ENCODE results near the gene DCT.
"Not testable (repeated sequence)": the region's sequence is repeated elsewhere in the genome, so short reads cannot be mapped to it uniquely, and the experiment has no call there.

The DCT gene

GRCh38 chr13:94479616-94480015 lies at the start of gene DCT:
DCT (minus strand) TSS chr13:94479682; CDS start chr13:94479255, 427 bp downstream.
- no peak for DNase-seq

- not testable (repeated sequence) for DNase-seq
Measured at GRCh38 chr13:94526956-94527355, 47.5 kb upstream of the DCT start.

GRCh38 chr13:94525781-94526180 lies 46.3 kb upstream of the DCT start:
- DNase-seq: no peak

GRCh38 chr13:94524407-94524806 lies 44.9 kb upstream of the DCT start:
- no peak for DNase-seq

GRCh38 chr13:94520001-94520400 lies 40.5 kb upstream of the DCT start:
- DNase-seq: no peak

- DNase-seq: no peak
Measured at GRCh38 chr13:94516456-94516855, 37.0 kb upstream of the DCT start.

GRCh38 chr13:94515911-94516310 lies 36.4 kb upstream of the DCT start:
- no peak for DNase-seq

- no peak for DNase-seq
Measured at GRCh38 chr13:94515374-94515773, 35.9 kb upstream of the DCT start.

- DNase-seq: no peak
Measured at GRCh38 chr13:94513026-94513425, 33.5 kb upstream of the DCT start.

- no peak for DNase-seq
Measured at GRCh38 chr13:94505730-94506129, 26.2 kb upstream of the DCT start.

- DNase-seq: no peak
Measured at GRCh38 chr13:94503851-94504250, 24.4 kb upstream of the DCT start.

GRCh38 chr13:94498831-94499230 lies 19.3 kb upstream of the DCT start:
- DNase-seq: not testable (repeated sequence)

- DNase-seq: no peak
Measured at GRCh38 chr13:94495806-94496205, 16.3 kb upstream of the DCT start.

GRCh38 chr13:94494026-94494425 lies 14.5 kb upstream of the DCT start:
- no peak for DNase-seq

GRCh38 chr13:94487043-94487442 lies 7.6 kb upstream of the DCT start:
- DNase-seq: no peak

GRCh38 chr13:94483970-94484369 lies 4.5 kb upstream of the DCT start:
- no peak for DNase-seq

- no peak for DNase-seq
Measured at GRCh38 chr13:94481941-94482340, 2.5 kb upstream of the DCT start.

GRCh38 chr13:94480672-94481145 lies 1.2 kb upstream of the DCT start:
- no peak for DNase-seq

GRCh38 chr13:94478913-94479312 lies 569 bp downstream of the DCT start:
- DNase-seq: no peak

GRCh38 chr13:94470126-94470525 lies 9.4 kb downstream of the DCT start:
- no peak for DNase-seq

GRCh38 chr13:94464771-94465170 lies 14.7 kb downstream of the DCT start:
- DNase-seq: no peak

GRCh38 chr13:94462670-94463069 lies 16.8 kb downstream of the DCT start:
- no peak for DNase-seq

GRCh38 chr13:94459116-94459515 lies 20.4 kb downstream of the DCT start:
- DNase-seq: no peak

GRCh38 chr13:94455414-94455813 lies 24.1 kb downstream of the DCT start:
- DNase-seq: no peak

- DNase-seq: no peak
Measured at GRCh38 chr13:94454906-94455305, 24.6 kb downstream of the DCT start.

GRCh38 chr13:94454334-94454733 lies 25.1 kb downstream of the DCT start:
- DNase-seq: no peak

Data from activated effector memory CD4-positive, alpha-beta T cell treated with anti-CD3 and anti-CD28 coated beads, Interleukin-2, amount 50 U/mL, for 16 hours (primary cell).